Transverse colon (tissue), 4 donors: Measurements from ENCODE around the gene PRKG1.

Source experiments
- EP300 ChIP-seq: sonication (generic); formaldehyde crosslinking; IDR thresholded peaks from one replicate; pipeline ENCODE4 v1.6.1; 2017; ENCODE audit warnings: antibody characterized with exemption, low read depth
- POLR2A ChIP-seq: fragments of 450-650 bp; IDR thresholded peaks from one replicate; pipeline ENCODE4 v1.6.1; 2016; ENCODE audit warnings: antibody characterized with exemption, mild to moderate bottlenecking, moderate library complexity
- POLR2AphosphoS5 ChIP-seq, 3 donors: sonication (generic); formaldehyde crosslinking; IDR thresholded peaks; one replicate each; pipeline ENCODE4 v1.6.1; 2016; ENCODE audit warnings: antibody characterized with exemption in 3 of 3
- TF ChIP-seq, protein P1 (sequence below), 5 experiments: fragments of 200-600 bp in 3 of 5; fragments of 450-650 bp in 2 of 5; sonication (generic) in 3 of 5; IDR thresholded peaks; 1 replicate in 2 of 5; 2 replicates in 3 of 5; pipeline ENCODE4 v1.5.1; 2016 to 2017; ENCODE audit warnings: antibody characterized with exemption in 5 of 5, inconsistent platforms in 3 of 5, mild to moderate bottlenecking in 2 of 5, moderate library complexity in 1 of 5

DNA sequence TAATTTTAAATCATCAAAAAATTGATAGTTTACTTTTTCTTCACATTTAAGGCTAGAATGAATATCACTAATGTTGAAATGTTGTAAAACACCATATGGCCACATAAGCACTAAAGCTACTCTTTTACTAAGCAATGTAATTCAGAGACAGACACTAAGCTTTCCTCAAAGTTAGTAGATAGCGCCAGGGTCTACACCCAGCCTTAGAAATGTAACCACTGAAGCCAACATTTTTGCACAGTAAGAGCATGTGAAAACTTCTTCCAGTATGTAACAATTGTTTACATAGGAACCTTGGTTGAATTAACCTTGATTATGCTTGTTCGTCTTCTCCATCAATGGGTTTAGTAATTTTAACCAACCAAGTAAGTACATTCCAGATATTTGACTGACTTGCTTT is 28.4 kb upstream of the PRKG1 start:
- TF ChIP-seq, protein P1, sequence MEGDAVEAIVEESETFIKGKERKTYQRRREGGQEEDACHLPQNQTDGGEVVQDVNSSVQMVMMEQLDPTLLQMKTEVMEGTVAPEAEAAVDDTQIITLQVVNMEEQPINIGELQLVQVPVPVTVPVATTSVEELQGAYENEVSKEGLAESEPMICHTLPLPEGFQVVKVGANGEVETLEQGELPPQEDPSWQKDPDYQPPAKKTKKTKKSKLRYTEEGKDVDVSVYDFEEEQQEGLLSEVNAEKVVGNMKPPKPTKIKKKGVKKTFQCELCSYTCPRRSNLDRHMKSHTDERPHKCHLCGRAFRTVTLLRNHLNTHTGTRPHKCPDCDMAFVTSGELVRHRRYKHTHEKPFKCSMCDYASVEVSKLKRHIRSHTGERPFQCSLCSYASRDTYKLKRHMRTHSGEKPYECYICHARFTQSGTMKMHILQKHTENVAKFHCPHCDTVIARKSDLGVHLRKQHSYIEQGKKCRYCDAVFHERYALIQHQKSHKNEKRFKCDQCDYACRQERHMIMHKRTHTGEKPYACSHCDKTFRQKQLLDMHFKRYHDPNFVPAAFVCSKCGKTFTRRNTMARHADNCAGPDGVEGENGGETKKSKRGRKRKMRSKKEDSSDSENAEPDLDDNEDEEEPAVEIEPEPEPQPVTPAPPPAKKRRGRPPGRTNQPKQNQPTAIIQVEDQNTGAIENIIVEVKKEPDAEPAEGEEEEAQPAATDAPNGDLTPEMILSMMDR (IDR thresholded peaks at IDR 0.05), result no peak
- TF ChIP-seq POLR2AphosphoS5 (IDR thresholded peaks at IDR 0.05), result no peak
- no peak for TF ChIP-seq POLR2A
- TF ChIP-seq EP300, result no peak
